HEK293 (cell line): ENCODE results near the gene CDC42BPA.

Source experiments
- CTCF ChIA-PET: fragments of 350-600 bp; formaldehyde crosslinking; extraction: SDS; loops from one replicate; lab custom pipeline; 2021; ENCODE audit warnings: antibody characterized with exemption; lab: Yijun Ruan, JAX
- POLR2A ChIA-PET: fragments of 300-600 bp; formaldehyde crosslinking; extraction: SDS; loops from one replicate; lab custom pipeline; 2020; ENCODE audit warnings: antibody characterized with exemption, inconsistent platforms; lab: Yijun Ruan, JAX
- H3K27ac ChIP-seq: fragments of 200-500 bp; sonication (Bioruptor generic); 2 replicates; pipeline ENCODE4 v1.5.1; 2014; ENCODE audit warnings: low read depth, low read length, control low read depth, inconsistent platforms; ENCODE audit errors: extremely low read depth
- H3K36me3 ChIP-seq, 2 experiments: fragments of 200-500 bp in 1 of 2; sonication (Bioruptor generic) in 1 of 2; 1 replicate in 1 of 2; 2 replicates in 1 of 2; pipeline ENCODE4 v1.5.1; 2014 to 2017; ENCODE audit warnings: inconsistent platforms in 2 of 2, low read length in 2 of 2; ENCODE audit not compliant: control insufficient read depth in 2 of 2, insufficient read depth in 1 of 2
- H3K4me1 ChIP-seq: fragments of 200-500 bp; sonication (Bioruptor generic); 2 replicates; pipeline ENCODE4 v1.5.1; 2014; ENCODE audit warnings: mild to moderate bottlenecking, low read length, inconsistent platforms; ENCODE audit not compliant: control insufficient read depth, insufficient read depth
- H3K4me3 ChIP-seq: 2 replicates; pipeline ENCODE4 v1.5.1; 2011; ENCODE audit warnings: low read depth, mild to moderate bottlenecking, control low read depth, low read length, moderate library complexity
- H3K9me3 ChIP-seq: fragments of 200-500 bp; sonication (Bioruptor generic); 2 replicates; pipeline ENCODE4 v1.5.1; 2014; ENCODE audit warnings: low read depth, low read length, inconsistent platforms; ENCODE audit not compliant: control insufficient read depth, insufficient read depth
- HOXD13 ChIP-seq: sonication (generic); formaldehyde crosslinking; IDR thresholded peaks from 2 replicates; pipeline ENCODE4 v1.8.0; 2022; ENCODE audit warnings: missing genetic modification reagents, borderline replicate concordance
- IKZF3 ChIP-seq: fragments of 450-650 bp; IDR thresholded peaks from 2 replicates; pipeline ENCODE4 v1.5.0; 2018; ENCODE audit warnings: missing biosample characterization, mild to moderate bottlenecking, missing genetic modification characterization, moderate library complexity
- MEIS1 ChIP-seq: sonication (generic); formaldehyde crosslinking; IDR thresholded peaks from 2 replicates; pipeline ENCODE4 v1.8.1; 2022; ENCODE audit warnings: missing genetic modification reagents, mild to moderate bottlenecking, borderline replicate concordance
- REPIN1 ChIP-seq: fragments of 450-650 bp; formaldehyde crosslinking; IDR thresholded peaks from 2 replicates; pipeline ENCODE4 v1.5.1; 2017; ENCODE audit warnings: missing biosample characterization, missing genetic modification characterization, low read depth
- SCRT2 ChIP-seq: fragments of 450-650 bp; formaldehyde crosslinking; IDR thresholded peaks from 2 replicates; pipeline ENCODE4 v1.5.1; 2016; ENCODE audit warnings: missing biosample characterization, missing genetic modification characterization
- SETDB1 ChIP-seq: IDR thresholded peaks from one replicate; pipeline ENCODE4 v1.6.1; 2017; ENCODE audit warnings: mild to moderate bottlenecking, low read length, moderate library complexity, mixed read lengths; ENCODE audit not compliant: insufficient read length
- ZEB2 ChIP-seq: fragments of 450-650 bp; formaldehyde crosslinking; IDR thresholded peaks from 2 replicates; pipeline ENCODE4 v1.5.1; 2016; ENCODE audit warnings: missing biosample characterization, missing genetic modification characterization
- ZFP3 ChIP-seq: fragments of 450-650 bp; formaldehyde crosslinking; IDR thresholded peaks from 2 replicates; pipeline ENCODE4 v1.5.1; 2016; ENCODE audit warnings: low read depth, missing biosample characterization, missing genetic modification characterization
- ZNF174 ChIP-seq: fragments of 450-650 bp; formaldehyde crosslinking; IDR thresholded peaks from 2 replicates; pipeline ENCODE4 v1.5.0; 2017; ENCODE audit warnings: missing biosample characterization, mild to moderate bottlenecking, missing genetic modification characterization
- ZNF202 ChIP-seq: fragments of 450-650 bp; formaldehyde crosslinking; IDR thresholded peaks from 2 replicates; pipeline ENCODE4 v1.5.1; 2016; ENCODE audit warnings: missing biosample characterization, missing genetic modification characterization, borderline replicate concordance
- ZNF239 ChIP-seq: fragments of 450-650 bp; formaldehyde crosslinking; IDR thresholded peaks from 2 replicates; pipeline ENCODE4 v1.5.1; 2016; ENCODE audit warnings: missing biosample characterization, missing genetic modification characterization
- ZNF266 ChIP-seq: fragments of 450-650 bp; formaldehyde crosslinking; IDR thresholded peaks from 2 replicates; pipeline ENCODE4 v1.5.1; 2016; ENCODE audit warnings: missing biosample characterization, missing genetic modification characterization, low read depth
- ZNF366 ChIP-seq: fragments of 450-650 bp; formaldehyde crosslinking; conservative IDR thresholded peaks from 2 replicates; pipeline ENCODE4 v1.5.1; 2016; ENCODE audit warnings: missing biosample characterization, missing genetic modification characterization
- ZNF433 ChIP-seq: fragments of 450-650 bp; formaldehyde crosslinking; IDR thresholded peaks from 2 replicates; pipeline ENCODE4 v1.5.1; 2016; ENCODE audit warnings: missing biosample characterization, missing genetic modification characterization, low read depth
- ZNF555 ChIP-seq: fragments of 450-650 bp; formaldehyde crosslinking; conservative IDR thresholded peaks from 2 replicates; pipeline ENCODE4 v1.5.1; 2017; ENCODE audit warnings: missing biosample characterization, mild to moderate bottlenecking, missing genetic modification characterization, inconsistent platforms
- ZNF558 ChIP-seq: fragments of 450-650 bp; formaldehyde crosslinking; IDR thresholded peaks from 2 replicates; pipeline ENCODE4 v1.5.1; 2016; ENCODE audit warnings: missing biosample characterization, missing genetic modification characterization
- ZNF561 ChIP-seq: fragments of 450-650 bp; IDR thresholded peaks from 2 replicates; pipeline ENCODE4 v1.5.1; 2018; ENCODE audit warnings: missing biosample characterization, missing genetic modification characterization, borderline replicate concordance
- ZNF596 ChIP-seq: fragments of 450-650 bp; IDR thresholded peaks from 2 replicates; pipeline ENCODE4 v1.5.0; 2018; ENCODE audit warnings: missing biosample characterization, mild to moderate bottlenecking, missing genetic modification characterization, moderate library complexity
- ZNF600 ChIP-seq: fragments of 450-650 bp; formaldehyde crosslinking; IDR thresholded peaks from 2 replicates; pipeline ENCODE4 v1.5.1; 2016; ENCODE audit warnings: missing biosample characterization, missing genetic modification characterization
- ZNF623 ChIP-seq: fragments of 450-650 bp; formaldehyde crosslinking; IDR thresholded peaks from 2 replicates; pipeline ENCODE4 v1.5.1; 2016; ENCODE audit warnings: missing biosample characterization, missing genetic modification characterization
- ZNF664 ChIP-seq: fragments of 450-650 bp; formaldehyde crosslinking; IDR thresholded peaks from 2 replicates; pipeline ENCODE4 v1.5.1; 2016; ENCODE audit warnings: missing biosample characterization, missing genetic modification characterization
- ZNF701 ChIP-seq: fragments of 450-650 bp; formaldehyde crosslinking; IDR thresholded peaks from 2 replicates; pipeline ENCODE4 v1.5.1; 2016; ENCODE audit warnings: missing biosample characterization, missing genetic modification characterization
- ZSCAN23 ChIP-seq: fragments of 450-650 bp; formaldehyde crosslinking; IDR thresholded peaks from 2 replicates; pipeline ENCODE4 v1.5.1; 2016; ENCODE audit warnings: missing biosample characterization, missing genetic modification characterization
- ZXDB ChIP-seq: fragments of 450-650 bp; formaldehyde crosslinking; IDR thresholded peaks from 2 replicates; pipeline ENCODE4 v1.5.1; 2016; ENCODE audit warnings: missing biosample characterization, missing genetic modification characterization
- TF ChIP-seq, protein P1 (sequence below): fragments of 450-650 bp; formaldehyde crosslinking; IDR thresholded peaks from 2 replicates; pipeline ENCODE4 v1.5.1; 2016; ENCODE audit warnings: missing biosample characterization, missing genetic modification characterization
- TF ChIP-seq, protein P2 (sequence below): fragments of 450-650 bp; formaldehyde crosslinking; IDR thresholded peaks from 2 replicates; pipeline ENCODE4 v1.5.0; 2017; ENCODE audit warnings: missing biosample characterization, missing genetic modification characterization, borderline replicate concordance
- TF ChIP-seq, protein P3 (sequence below): fragments of 450-650 bp; formaldehyde crosslinking; IDR thresholded peaks from 2 replicates; pipeline ENCODE4 v1.5.1; 2016; ENCODE audit warnings: missing biosample characterization, missing genetic modification characterization

CDC42BPA gene

DNA sequence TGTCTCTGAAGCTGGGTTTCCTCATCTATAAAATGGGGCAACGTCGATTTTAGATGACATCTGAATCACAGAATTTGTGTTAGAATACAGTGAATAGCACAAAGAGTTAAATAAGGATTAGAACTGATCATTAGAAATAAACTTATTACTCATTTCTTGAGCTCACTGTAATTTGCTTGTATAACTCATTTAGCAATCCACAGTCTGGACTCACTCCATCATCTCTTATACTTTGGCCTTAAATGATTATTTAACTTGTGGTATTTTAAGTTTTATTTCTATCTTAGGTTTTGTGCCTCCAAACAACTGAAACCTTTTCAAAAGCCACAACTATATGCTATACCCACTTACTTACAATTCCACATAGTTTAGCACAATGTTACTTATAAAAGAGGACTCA is 128.0 kb downstream of the CDC42BPA start:
- peaks cover 0 to 7% of the 10 kb centered on the region in 2 experiments; a peak in 1 of 3 replicates for H3K36me3 ChIP-seq
- TF ChIP-seq ZNF366: no peak
- TF ChIP-seq ZNF664 (tag by site-specific recombination): no peak
- TF ChIP-seq ZNF555 (tag by site-specific recombination): no peak
- TF ChIP-seq REPIN1: no peak
- TF ChIP-seq ZNF174 (tag by site-specific recombination): no peak
- TF ChIP-seq MEIS1 (CRISPR knock-in tag): no peak
- TF ChIP-seq ZNF561: no peak
- TF ChIP-seq ZSCAN23 (tag by site-specific recombination): no peak
- TF ChIP-seq ZXDB (tag by site-specific recombination): no peak
- no peak for TF ChIP-seq HOXD13 (CRISPR knock-in tag)
- no peak for TF ChIP-seq ZNF701 (tag by site-specific recombination)
- TF ChIP-seq ZNF202 (tag by site-specific recombination): no peak
- TF ChIP-seq ZNF600 (tag by site-specific recombination): no peak
- no peak for TF ChIP-seq ZNF266 (tag by site-specific recombination)
- TF ChIP-seq, protein P1, sequence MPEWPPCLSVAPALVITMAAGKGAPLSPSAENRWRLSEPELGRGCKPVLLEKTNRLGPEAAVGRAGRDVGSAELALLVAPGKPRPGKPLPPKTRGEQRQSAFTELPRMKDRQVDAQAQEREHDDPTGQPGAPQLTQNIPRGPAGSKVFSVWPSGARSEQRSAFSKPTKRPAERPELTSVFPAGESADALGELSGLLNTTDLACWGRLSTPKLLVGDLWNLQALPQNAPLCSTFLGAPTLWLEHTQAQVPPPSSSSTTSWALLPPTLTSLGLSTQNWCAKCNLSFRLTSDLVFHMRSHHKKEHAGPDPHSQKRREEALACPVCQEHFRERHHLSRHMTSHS (tag by site-specific recombination): no peak
- POLR2A ChIA-PET: no interaction called here
- H3K4me1 ChIP-seq: no peaks in the 10 kb centered on the region
- no peak overlapping the region for H3K27ac ChIP-seq
- H3K4me3 ChIP-seq: no peak overlapping the region
- H3K9me3 ChIP-seq: no peaks in the 10 kb centered on the region
- CTCF ChIA-PET: no interaction called here

DNA sequence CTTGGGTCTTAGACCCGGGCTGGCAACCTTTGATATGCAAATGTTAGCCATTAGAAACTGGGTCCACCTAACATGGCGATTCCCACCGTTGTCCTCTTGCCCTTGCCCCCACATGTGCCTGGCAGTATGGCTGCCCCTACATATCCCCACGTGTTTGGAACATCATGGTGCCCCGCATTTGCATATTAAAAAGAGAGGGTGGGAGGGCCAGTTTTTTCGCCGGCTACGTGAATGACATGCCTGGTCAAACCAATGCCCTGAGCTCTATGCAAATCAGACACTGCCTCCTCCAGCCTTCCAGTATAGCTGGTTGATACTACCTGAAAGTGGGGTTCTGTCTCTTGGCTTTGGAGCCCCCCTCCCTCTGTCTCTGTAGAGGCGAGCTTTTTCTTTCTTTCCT is 133.0 kb downstream of the CDC42BPA start:
- Histone ChIP-seq H3K4me1 (no peaks in the 10 kb centered on the region), H3K9me3 (no peaks in the 10 kb centered on the region), H3K4me3 (no peak overlapping the region), H3K36me3 (peaks cover 0 to 3% of the 10 kb centered on the region in 2 experiments; a peak in 1 of 3 replicates), H3K27ac (no peak overlapping the region)
- CTCF ChIA-PET: interaction anchor here (0.6 kb wide), 1 partner anchor 769 kb away, joined by 3 read pairs; no protein-coding TSS in a partner anchor
- TF ChIP-seq, protein P2, sequence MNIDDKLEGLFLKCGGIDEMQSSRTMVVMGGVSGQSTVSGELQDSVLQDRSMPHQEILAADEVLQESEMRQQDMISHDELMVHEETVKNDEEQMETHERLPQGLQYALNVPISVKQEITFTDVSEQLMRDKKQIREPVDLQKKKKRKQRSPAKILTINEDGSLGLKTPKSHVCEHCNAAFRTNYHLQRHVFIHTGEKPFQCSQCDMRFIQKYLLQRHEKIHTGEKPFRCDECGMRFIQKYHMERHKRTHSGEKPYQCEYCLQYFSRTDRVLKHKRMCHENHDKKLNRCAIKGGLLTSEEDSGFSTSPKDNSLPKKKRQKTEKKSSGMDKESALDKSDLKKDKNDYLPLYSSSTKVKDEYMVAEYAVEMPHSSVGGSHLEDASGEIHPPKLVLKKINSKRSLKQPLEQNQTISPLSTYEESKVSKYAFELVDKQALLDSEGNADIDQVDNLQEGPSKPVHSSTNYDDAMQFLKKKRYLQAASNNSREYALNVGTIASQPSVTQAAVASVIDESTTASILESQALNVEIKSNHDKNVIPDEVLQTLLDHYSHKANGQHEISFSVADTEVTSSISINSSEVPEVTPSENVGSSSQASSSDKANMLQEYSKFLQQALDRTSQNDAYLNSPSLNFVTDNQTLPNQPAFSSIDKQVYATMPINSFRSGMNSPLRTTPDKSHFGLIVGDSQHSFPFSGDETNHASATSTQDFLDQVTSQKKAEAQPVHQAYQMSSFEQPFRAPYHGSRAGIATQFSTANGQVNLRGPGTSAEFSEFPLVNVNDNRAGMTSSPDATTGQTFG (tag by site-specific recombination): no peak
- TF ChIP-seq SETDB1 (no peak), ZEB2 (tag by site-specific recombination) (no peak)
- POLR2A ChIA-PET: no interaction called here

DNA sequence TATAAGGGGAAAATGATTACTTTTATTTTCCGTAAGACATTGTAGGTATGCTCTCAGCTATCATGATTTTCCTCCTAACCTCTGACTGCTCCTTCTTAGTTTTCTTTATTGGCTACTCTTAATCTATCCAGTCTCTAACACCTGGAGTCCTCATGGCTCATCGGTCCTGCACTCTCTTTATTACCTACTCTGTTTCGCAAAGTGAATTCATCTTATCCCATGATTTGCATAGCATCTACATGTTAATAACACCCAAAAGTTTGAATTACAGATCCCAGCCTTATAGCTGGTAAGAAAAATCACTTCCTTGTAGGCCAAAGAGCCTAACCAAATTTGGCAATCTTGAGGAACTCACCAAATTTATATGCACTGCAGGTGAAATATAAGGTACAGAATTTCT is 136.3 kb downstream of the CDC42BPA start:
- CTCF ChIA-PET: interaction anchor here (1.0 to 1.4 kb wide), 2 partner anchors 52 to 573 kb away, joined by 3 to 4 read pairs; no protein-coding TSS in a partner anchor
- POLR2A ChIA-PET: no interaction called here
- H3K27ac ChIP-seq: no peak overlapping the region
- no peaks in the 10 kb centered on the region for H3K9me3 ChIP-seq
- no peaks in the 10 kb centered on the region for H3K4me1 ChIP-seq
- no peak overlapping the region for H3K4me3 ChIP-seq
- H3K36me3 ChIP-seq: peaks cover 0 to 6% of the 10 kb centered on the region in 2 experiments; a peak in 1 of 3 replicates
- no peak for TF ChIP-seq ZNF596 (tag by site-specific recombination)
- no peak for TF ChIP-seq ZNF623 (tag by site-specific recombination)
- TF ChIP-seq IKZF3 (tag by site-specific recombination): no peak
- TF ChIP-seq ZNF558 (tag by site-specific recombination): no peak
- TF ChIP-seq, protein P3, sequence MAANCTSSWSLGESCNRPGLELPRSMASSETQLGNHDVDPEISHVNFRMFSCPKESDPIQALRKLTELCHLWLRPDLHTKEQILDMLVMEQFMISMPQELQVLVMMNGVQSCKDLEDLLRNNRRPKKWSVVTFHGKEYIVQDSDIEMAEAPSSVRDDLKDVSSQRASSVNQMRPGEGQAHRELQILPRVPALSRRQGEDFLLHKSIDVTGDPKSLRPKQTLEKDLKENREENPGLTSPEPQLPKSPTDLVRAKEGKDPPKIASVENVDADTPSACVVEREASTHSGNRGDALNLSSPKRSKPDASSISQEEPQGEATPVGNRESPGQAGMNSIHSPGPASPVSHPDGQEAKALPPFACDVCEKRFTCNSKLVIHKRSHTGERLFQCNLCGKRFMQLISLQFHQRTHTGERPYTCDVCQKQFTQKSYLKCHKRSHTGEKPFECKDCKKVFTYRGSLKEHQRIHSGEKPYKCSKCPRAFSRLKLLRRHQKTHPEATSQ (tag by site-specific recombination): no peak
- no peak for TF ChIP-seq ZNF239 (tag by site-specific recombination)
- TF ChIP-seq SCRT2 (tag by site-specific recombination): no peak
- TF ChIP-seq ZFP3: no peak
- TF ChIP-seq ZNF433 (tag by site-specific recombination): no peak
